GM06990 (cell line): ENCODE measurements around the gene NLRP3.

Source experiments
- DNase-seq: peaks from one replicate; pipeline ENCODE4 v3.0.0-alpha.2; 2011; ENCODE audit not compliant: insufficient read length; ENCODE audit errors: extremely low read depth
- H3K27me3 ChIP-seq: replicated peaks from 2 replicates; pipeline ENCODE4 v1.6.0; 2011; ENCODE audit warnings: low read length; ENCODE audit not compliant: control insufficient read depth, insufficient read depth
- H3K36me3 ChIP-seq: 2 replicates; pipeline ENCODE4 v1.5.1; 2011; ENCODE audit warnings: low read length; ENCODE audit not compliant: control insufficient read depth, insufficient read depth
- H3K4me3 ChIP-seq: replicated peaks from 2 replicates; pipeline ENCODE4 v1.5.1; 2011; ENCODE audit warnings: low read depth, mild to moderate bottlenecking, control low read depth, low read length
- CTCF ChIP-seq: IDR thresholded peaks from 2 replicates; pipeline ENCODE4 v1.5.1; 2011; ENCODE audit warnings: low read length, control low read depth, mild to moderate bottlenecking, inconsistent platforms; ENCODE audit not compliant: insufficient read depth, poor library complexity, severe bottlenecking

Gene NLRP3

DNA sequence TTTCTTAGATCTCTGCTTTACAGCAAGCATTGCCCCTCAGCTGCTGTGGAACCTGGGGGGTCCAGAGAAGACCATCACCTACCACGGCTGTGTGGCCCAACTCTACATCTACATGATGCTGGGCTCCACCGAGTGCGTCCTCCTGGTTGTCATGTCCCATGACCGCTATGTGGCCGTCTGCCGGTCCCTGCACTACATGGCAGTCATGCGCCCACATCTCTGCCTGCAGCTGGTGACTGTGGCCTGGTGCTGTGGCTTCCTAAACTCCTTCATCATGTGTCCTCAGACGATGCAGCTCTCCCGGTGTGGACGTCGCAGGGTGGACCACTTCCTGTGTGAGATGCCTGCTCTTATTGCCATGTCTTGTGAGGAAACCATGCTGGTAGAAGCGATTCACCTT lies 75.4 kb downstream of the NLRP3 start:
- no peak for DNase-seq
- H3K36me3 ChIP-seq, result no peaks in the 10 kb centered on the region
- no peak for TF ChIP-seq CTCF
- no peaks in the 10 kb centered on the region for H3K27me3 ChIP-seq
- no peak overlapping the region for H3K4me3 ChIP-seq

DNA sequence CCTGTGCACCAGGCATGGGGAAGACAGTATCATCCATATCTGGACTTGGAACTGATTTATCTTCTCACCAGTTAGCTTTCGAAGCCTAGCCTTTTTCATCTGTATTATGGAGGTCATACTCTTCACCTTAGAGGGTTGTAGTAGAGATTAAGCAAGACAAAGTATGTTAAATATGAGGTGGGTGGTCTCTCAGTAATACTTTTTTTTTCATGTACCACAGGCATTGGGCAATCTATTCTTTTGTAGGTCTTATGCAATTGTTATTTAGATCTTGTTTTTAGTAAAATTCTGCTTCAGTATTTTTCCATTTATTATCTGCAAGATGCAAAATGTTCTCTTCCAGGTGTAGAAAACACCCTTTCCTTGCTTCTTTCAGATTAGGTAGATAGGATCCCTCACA lies 77.1 kb downstream of the NLRP3 start:
- H3K36me3 ChIP-seq, result no peaks in the 10 kb centered on the region
- H3K4me3 ChIP-seq, result no peak overlapping the region
- no peak for DNase-seq
- no peaks in the 10 kb centered on the region for H3K27me3 ChIP-seq
- TF ChIP-seq CTCF, result no peak

GRCh38 chr1:247494767-247495166 lies 78.8 kb downstream of the NLRP3 start:
- no peaks in the 10 kb centered on the region for H3K27me3 ChIP-seq
- H3K4me3 ChIP-seq, result no peak overlapping the region
- TF ChIP-seq CTCF, result no peak
- H3K36me3 ChIP-seq, result no peaks in the 10 kb centered on the region
- no peak for DNase-seq

GRCh38 chr1:247496581-247497285 lies 80.8 kb downstream of the NLRP3 start:
- no peaks in the 10 kb centered on the region for H3K27me3 ChIP-seq
- no peak for TF ChIP-seq CTCF
- DNase-seq, result no peak
- no peak overlapping the region for H3K4me3 ChIP-seq
- no peaks in the 10 kb centered on the region for H3K36me3 ChIP-seq
